K562 (cell line): ENCODE results near the gene CS. TPM values are rescaled to one million over a fixed set of nuclear protein-coding genes. Genes with fewer than 3 reads are reported as not detected.
A peak's percentile ranks its signal among the peaks of the same experiment; 100 is the strongest.

Experiments
- ATAC-seq: fragments of 200-7000 bp; cut with Tn5 transposase; 3 replicates; pipeline ENCODE4 v1.9.1; 2020; ENCODE audit warnings: moderate library complexity
- BruUV-seq: library from RNA; stranded (reverse); fragments of 400-500 nt; replicated peaks from 2 replicates; lab custom pipeline; 2021; lab: Mats Ljungman, UMichigan
- CTCF ChIA-PET: fragments of 300-600 bp; formaldehyde crosslinking; extraction: SDS; loops from one replicate; lab custom pipeline; 2021; ENCODE audit warnings: low intra/inter-chr PET ratio; lab: Yijun Ruan, JAX
- POLR2A ChIA-PET: fragments of 300-600, 350-650 bp; sonication (Branson Sonifier 250); formaldehyde crosslinking; extraction: SDS; loops from one replicate; lab custom pipeline; 2021; ENCODE audit warnings: antibody characterized with exemption, inconsistent platforms; lab: Yijun Ruan, JAX
- DNase-seq, 4 experiments: peaks; one replicate each; pipeline versions ENCODE4 v3.0.0 to v3.0.0-alpha.2; 2011 to 2018; ENCODE audit warnings: low spot score in 3 of 4, mixed read lengths in 3 of 4; ENCODE audit errors: extremely low read depth in 1 of 4
- FAIRE-seq: peaks from 2 replicates; lab custom pipeline; 2011; peaks lifted over from hg19 to GRCh38; lab: Jason Lieb, UNC
- H2AFZ ChIP-seq: 2 replicates; pipeline ENCODE4 v1.6.0; 2011; ENCODE audit warnings: low read depth, low read length, control low read depth, inconsistent platforms
- H3K27ac ChIP-seq: fragments of 200-600 bp; 3 replicates; pipeline ENCODE4 v1.8.0; 2011; ENCODE audit warnings: low read depth, mild to moderate bottlenecking, control low read depth, inconsistent platforms, low read length, moderate library complexity, mixed read lengths; ENCODE audit errors: extremely low read depth
- H3K27me3 ChIP-seq, 2 experiments: fragments of 300-600 bp in 1 of 2; 2 replicates in 1 of 2; 3 replicates in 1 of 2; pipeline versions ENCODE4 v1.6.0 to v1.8.0; 2011; ENCODE audit warnings: inconsistent platforms in 2 of 2, low read length in 2 of 2, mild to moderate bottlenecking in 1 of 2, mixed read lengths in 1 of 2, moderate library complexity in 1 of 2; ENCODE audit not compliant: control insufficient read depth in 2 of 2, insufficient read depth in 2 of 2
- H3K36me3 ChIP-seq: fragments of 300-600 bp; 3 replicates; pipeline ENCODE4 v1.8.0; 2011; ENCODE audit warnings: mild to moderate bottlenecking, low read length, inconsistent platforms; ENCODE audit not compliant: control insufficient read depth, insufficient read depth
- H3K4me1 ChIP-seq, 2 experiments: fragments of 200-600 bp in 1 of 2; replicated peaks in 1 of 2; 2 replicates in 1 of 2; 3 replicates in 1 of 2; pipeline versions ENCODE4 v1.5.1 to v1.8.0; 2011; ENCODE audit warnings: inconsistent platforms in 2 of 2, low read length in 2 of 2, mild to moderate bottlenecking in 1 of 2, mixed read lengths in 1 of 2, moderate library complexity in 1 of 2; ENCODE audit not compliant: control insufficient read depth in 2 of 2, insufficient read depth in 2 of 2
- H3K4me2 ChIP-seq: 2 replicates; pipeline ENCODE4 v1.6.1; 2011; ENCODE audit warnings: low read length, control low read depth, inconsistent platforms, mixed read lengths; ENCODE audit not compliant: insufficient read depth
- H3K4me3 ChIP-seq: fragments of 200-600 bp; sonication (generic), shearing (Covaris generic); 2 replicates; pipeline ENCODE4 v1.5.1; 2016; ENCODE audit warnings: control low read depth, inconsistent platforms
- H3K79me2 ChIP-seq: fragments of 200-600 bp; 3 replicates; pipeline ENCODE4 v1.8.0; 2011; ENCODE audit warnings: low read length, inconsistent platforms; ENCODE audit not compliant: control insufficient read depth, insufficient read depth
- H3K9ac ChIP-seq, 2 experiments: 2 replicates each; pipeline versions ENCODE4 v1.6.0 to v1.6.1; 2011; ENCODE audit warnings: low read depth in 2 of 2, low read length in 2 of 2, control low read depth in 1 of 2, inconsistent platforms in 1 of 2, mild to moderate bottlenecking in 1 of 2, mixed read lengths in 1 of 2; ENCODE audit not compliant: insufficient read depth in 1 of 2
- H3K9me1 ChIP-seq: one replicate; pipeline ENCODE4 v1.6.0; 2011; ENCODE audit warnings: inconsistent platforms, mild to moderate bottlenecking, low read length, moderate library complexity; ENCODE audit not compliant: control insufficient read depth, insufficient read depth
- H3K9me3 ChIP-seq: replicated peaks from 2 replicates; pipeline ENCODE4 v1.5.1; 2011; ENCODE audit warnings: low read depth, low read length, inconsistent platforms; ENCODE audit not compliant: control insufficient read depth, insufficient read depth
- H4K20me1 ChIP-seq: replicated peaks from 2 replicates; pipeline ENCODE4 v1.6.1; 2011; ENCODE audit warnings: low read length, inconsistent platforms, mixed read lengths; ENCODE audit not compliant: control insufficient read depth, insufficient read depth
- RBFOX2 ChIP-seq: fragments of 200-400 bp; formaldehyde crosslinking; IDR thresholded peaks from 2 replicates; pipeline ENCODE4 v1.6.1; 2017; ENCODE audit warnings: low read depth, mild to moderate bottlenecking, low read length, moderate library complexity
- WGBS: fragments of 100-300 bp; shearing (Covaris generic); methylation state at CpG from one replicate; pipeline ENCODE4 v1.1.6; 2016; ENCODE audit warnings: low coverage, mixed read lengths; ENCODE audit not compliant: insufficient coverage; ENCODE audit errors: missing lambda C conversion rate; 5-methylcytosine and 5-hydroxymethylcytosine counted together
- in situ Hi-C: fragments of 300-500 bp; cut with MboI; formaldehyde crosslinking; loops from 4 replicates; pipeline ENCODE4 v1.15.0; 2018; ENCODE audit warnings: inconsistent platforms, mixed read lengths
- intact Hi-C: fragments of 100-400 bp; cut with micrococcal nuclease; formaldehyde crosslinking; loops from 2 replicates; pipeline ENCODE4 v1.14.2; 2022
- polyA plus RNA-seq, 8 experiments: library from polyadenylated mRNA; depleted of rRNA in 4 of 8; stranded (reverse) in 5 of 8; unstranded in 3 of 8; fragments of >200 nt; fragmentation: Nextera tagmentation in 2 of 8; fragmentation: Illumina TruSeq in 1 of 8; extraction: Ambion mirVana in 2 of 8; extraction: Trizol in 1 of 8; gene quantifications; 2 replicates each; pipeline versions ENCODE4 v1.2.1 to v1.2.3, GENCODE V29; 2011 to 2014; ENCODE audit warnings: inconsistent platforms in 1 of 8, missing spikeins in 1 of 8
- total RNA-seq, 7 experiments: library from RNA; depleted of rRNA in 6 of 7; stranded (reverse); fragments of >200 nt in 6 of 7; fragmentation: Illumina TruSeq in 2 of 7; extraction: Trizol in 2 of 7; gene quantifications; 2 replicates each; pipeline versions ENCODE4 v1.2.1 to v1.2.3, GENCODE V29; 2011 to 2021; ENCODE audit warnings: low replicate concordance in 1 of 7
- TF ChIP-seq, protein P1 (sequence below), 2 experiments: fragments of 450-650 bp; IDR thresholded peaks; 2 replicates each; pipeline ENCODE4 v1.6.1; 2016; ENCODE audit warnings: mild to moderate bottlenecking in 2 of 2, borderline replicate concordance in 1 of 2, low read depth in 1 of 2, moderate library complexity in 1 of 2

The CS gene
- total and polyA plus RNA-seq, 9 of the 15 experiments (the other 6 are each of a cell fraction or from before 2014, with no cell fraction given) = 99.9 to 390 (median 149) TPM

DNA sequence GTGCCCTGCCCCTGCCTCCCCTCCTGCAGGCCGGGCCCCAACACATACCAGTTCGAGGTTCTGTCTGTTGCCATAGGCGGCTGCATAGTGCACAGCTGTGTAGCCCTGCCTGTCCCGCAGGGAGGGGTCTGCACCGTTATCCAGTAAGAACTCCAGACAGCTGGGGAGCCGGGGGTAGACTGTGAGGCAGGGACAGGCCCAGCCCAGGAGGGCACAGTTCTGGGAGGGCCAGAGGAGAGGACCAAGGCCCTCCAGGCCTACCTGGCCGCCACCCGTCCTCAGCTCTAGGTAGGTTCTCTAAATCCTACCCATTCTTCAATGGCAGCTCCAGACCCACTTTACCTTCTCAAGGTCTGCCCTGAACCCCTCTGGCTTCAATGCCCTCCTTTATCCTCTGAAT is 51.4 kb downstream of the CS start:
- no TSS peak for BruUV-seq
- CTCF ChIA-PET = no interaction called here
- Histone ChIP-seq H3K79me2 (no peaks in the 10 kb centered on the region), H3K9me1 (no peaks in the 10 kb centered on the region), H4K20me1 (no peaks in the 10 kb centered on the region), H3K9me3 (no peaks in the 10 kb centered on the region), H3K27ac (no peak overlapping the region), H3K36me3 (peaks cover 82% of the 10 kb centered on the region; the same call in 2 of the 3 replicates), H3K4me1 (peaks cover 9 to 19% of the 10 kb centered on the region in 2 experiments; a peak in 4 of 5 replicates), H3K4me3 (no peak overlapping the region), H3K27me3 (no peaks in the 10 kb centered on the region), H3K9ac (peak overlapping the region in 1 of 2 experiments; percentile 35; a peak in 1 of 4 replicates), H2AFZ (no peak overlapping the region), H3K4me2 (no peak overlapping the region)
- WGBS = 88% methylated on average over 8 of the region's 8 CpGs
- intact Hi-C loops (no loop called here), in situ Hi-C loops (no loop called here)
- FAIRE-seq = no peak
- no peak for DNase-seq
- no peak for ATAC-seq
- POLR2A ChIA-PET = interaction anchor here (0.6 to 1.7 kb wide), 4 partner anchors 9 to 86 kb away, joined by 3 to 12 read pairs (median 4); partner anchors contain the start of gene ANKRD52
- TF ChIP-seq RBFOX2 = 0 out of 2 replicates have a peak, but pooled peaks have one; percentile 24
- TF ChIP-seq, protein P1, sequence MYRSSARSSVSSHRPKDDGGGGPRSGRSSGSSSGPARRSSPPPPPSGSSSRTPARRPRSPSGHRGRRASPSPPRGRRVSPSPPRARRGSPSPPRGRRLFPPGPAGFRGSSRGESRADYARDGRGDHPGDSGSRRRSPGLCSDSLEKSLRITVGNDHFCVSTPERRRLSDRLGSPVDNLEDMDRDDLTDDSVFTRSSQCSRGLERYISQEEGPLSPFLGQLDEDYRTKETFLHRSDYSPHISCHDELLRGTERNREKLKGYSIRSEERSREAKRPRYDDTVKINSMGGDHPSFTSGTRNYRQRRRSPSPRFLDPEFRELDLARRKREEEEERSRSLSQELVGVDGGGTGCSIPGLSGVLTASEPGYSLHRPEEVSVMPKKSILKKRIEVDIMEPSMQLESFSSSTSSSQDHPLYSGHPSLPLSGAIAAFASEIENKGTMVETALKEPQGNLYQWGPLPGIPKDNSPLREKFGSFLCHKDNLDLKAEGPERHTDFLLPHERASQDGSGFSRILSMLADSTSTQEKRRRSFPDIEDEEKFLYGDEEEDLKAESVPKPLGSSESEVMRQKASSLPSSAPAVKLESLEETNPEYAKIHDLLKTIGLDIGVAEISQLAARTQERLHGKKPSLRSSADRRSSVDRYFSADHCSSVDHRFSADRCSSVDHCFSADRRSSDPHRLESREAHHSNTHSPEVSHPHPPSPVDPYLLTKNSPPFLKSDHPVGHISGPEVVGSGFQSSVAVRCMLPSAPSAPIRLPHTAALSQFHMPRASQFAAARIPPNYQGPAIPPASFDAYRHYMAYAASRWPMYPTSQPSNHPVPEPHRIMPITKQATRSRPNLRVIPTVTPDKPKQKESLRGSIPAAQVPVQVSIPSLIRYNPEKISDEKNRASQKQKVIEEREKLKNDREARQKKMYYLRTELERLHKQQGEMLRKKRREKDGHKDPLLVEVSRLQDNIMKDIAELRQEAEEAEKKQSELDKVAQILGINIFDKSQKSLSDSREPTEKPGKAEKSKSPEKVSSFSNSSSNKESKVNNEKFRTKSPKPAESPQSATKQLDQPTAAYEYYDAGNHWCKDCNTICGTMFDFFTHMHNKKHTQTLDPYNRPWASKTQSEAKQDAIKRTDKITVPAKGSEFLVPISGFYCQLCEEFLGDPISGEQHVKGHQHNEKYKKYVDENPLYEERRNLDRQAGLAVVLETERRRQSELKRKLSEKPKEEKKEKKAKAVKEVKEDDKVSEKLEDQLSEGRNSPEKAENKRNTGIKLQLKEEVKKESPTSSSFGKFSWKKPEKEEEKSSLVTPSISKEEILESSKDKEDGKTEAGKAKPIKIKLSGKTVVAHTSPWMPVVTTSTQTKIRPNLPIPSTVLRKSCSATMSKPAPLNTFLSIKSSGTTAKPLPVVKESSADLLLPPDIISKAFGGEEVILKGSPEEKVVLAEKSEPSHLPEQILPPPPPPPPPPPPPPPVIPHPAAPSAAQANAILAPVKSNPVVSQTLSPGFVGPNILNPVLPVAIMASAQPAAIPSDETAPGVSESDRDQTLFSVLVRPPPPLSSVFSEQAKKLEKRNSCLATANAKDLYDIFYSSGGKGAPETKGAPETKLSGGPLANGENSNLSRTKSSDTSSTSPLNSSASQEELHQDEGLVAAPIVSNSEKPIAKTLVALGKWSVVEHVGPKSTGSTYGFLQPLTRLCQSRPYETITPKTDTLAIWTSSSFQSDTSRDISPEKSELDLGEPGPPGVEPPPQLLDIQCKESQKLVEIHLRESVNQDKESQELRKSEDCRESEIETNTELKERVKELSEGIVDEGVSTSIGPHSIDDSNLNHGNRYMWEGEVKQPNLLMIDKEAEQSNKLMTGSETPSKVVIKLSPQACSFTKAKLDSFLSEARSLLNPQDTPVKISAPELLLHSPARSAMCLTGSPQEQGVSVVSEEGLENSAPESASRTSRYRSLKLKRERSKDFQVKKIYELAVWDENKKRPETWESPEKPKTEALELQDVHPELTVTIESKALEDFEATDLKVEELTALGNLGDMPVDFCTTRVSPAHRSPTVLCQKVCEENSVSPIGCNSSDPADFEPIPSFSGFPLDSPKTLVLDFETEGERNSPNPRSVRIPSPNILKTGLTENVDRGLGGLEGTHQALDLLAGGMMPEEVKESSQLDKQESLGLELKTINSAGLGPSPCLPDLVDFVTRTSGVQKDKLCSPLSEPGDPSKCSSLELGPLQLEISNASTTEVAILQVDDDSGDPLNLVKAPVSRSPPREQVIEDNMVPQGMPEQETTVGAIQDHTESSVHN (IDR thresholded peaks at IDR 0.05; ENCODE audit: borderline replicate concordance in 1 of 2, low read depth in 1 of 2) = no peak
- TF ChIP-seq, all 486 proteins: peak for 1
